ENCODE data around the gene KHDC3L. TPM values are rescaled to one million over a fixed set of nuclear protein-coding genes. Genes with fewer than 3 reads are reported as not detected.

The KHDC3L gene
- total and polyA plus RNA-seq, 2 of the 8 experiments (the other 6 are each of a cell fraction or from before 2014, with no cell fraction given), result 0.11 TPM; not detected in 1

DNA sequence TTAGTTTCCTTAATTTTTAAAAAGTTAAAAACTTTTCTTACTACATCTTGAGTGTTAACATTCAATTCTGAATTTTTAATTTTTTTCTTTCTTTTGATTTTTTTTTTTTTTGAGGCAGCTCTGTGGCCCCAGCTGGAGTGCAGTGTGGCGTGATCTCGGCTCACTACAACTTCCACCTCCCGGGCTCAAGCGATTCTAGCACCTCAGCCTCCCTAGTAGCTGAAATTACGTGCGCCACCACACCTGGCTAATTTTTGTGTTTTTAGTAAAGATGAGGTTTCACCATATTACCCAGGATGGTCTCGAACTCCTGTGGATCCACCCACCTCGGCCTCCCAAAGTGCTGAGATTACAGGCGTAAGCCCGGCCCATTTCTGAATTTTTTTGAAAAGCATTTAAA lies 33.4 kb downstream of the KHDC3L start:
- Histone ChIP-seq H4K20me1 (replicated peaks in 1 of 2; ENCODE audit: control insufficient read depth in 1 of 2, insufficient read depth in 2 of 2, low read length in 2 of 2) (no peaks in the 10 kb centered on the region), H3K36me3 (ENCODE audit: control insufficient read depth in 2 of 4, insufficient read depth in 4 of 4, low read length in 3 of 4) (no peaks in the 10 kb centered on the region), H2AK5ac (ENCODE audit: low read depth, low read length) (no peak overlapping the region), H3K18ac (ENCODE audit: extremely low read depth, low read length) (no peak overlapping the region), H3K23me2 (ENCODE audit: low read depth, low read length) (no peaks in the 10 kb centered on the region), H3K79me1 (ENCODE audit: low read depth, low read length) (no peaks in the 10 kb centered on the region), H3K4ac (replicated peaks; ENCODE audit: insufficient read length, low read depth, low read length) (no peak overlapping the region), H3K4me1 (replicated peaks in 1 of 4; ENCODE audit: control insufficient read depth in 3 of 4, insufficient read depth in 4 of 4, low read length in 3 of 4) (no peaks in the 10 kb centered on the region; a peak in 1 of 7 replicates), H2AFZ (ENCODE audit: low read length) (no peak overlapping the region), H3K4me3 (ENCODE audit: extremely low read depth in 1 of 4, insufficient read depth in 2 of 4, low read depth in 3 of 4, low read length in 4 of 4) (no peak overlapping the region), H4K8ac (ENCODE audit: extremely low read depth, insufficient read depth, low read length) (no peak overlapping the region), H3K27me3 (replicated peaks in 1 of 4; ENCODE audit: control insufficient read depth in 3 of 4, extremely low read depth in 1 of 4, insufficient read depth in 3 of 4, low read length in 3 of 4) (no peaks in the 10 kb centered on the region), H2BK12ac (ENCODE audit: low read depth, low read length) (no peak overlapping the region), H3K27ac (ENCODE audit: low read depth, low read length) (no peak overlapping the region), H3K4me2 (ENCODE audit: insufficient read depth in 1 of 2, low read depth in 2 of 2, low read length in 2 of 2) (no peak overlapping the region), H3K56ac (replicated peaks; ENCODE audit: insufficient read length, low read depth, low read length) (no peak overlapping the region), H3K14ac (ENCODE audit: insufficient read length) (no peak overlapping the region), H4K5ac (ENCODE audit: insufficient read length, low read depth, low read length) (no peak overlapping the region), H2BK5ac (ENCODE audit: low read depth, low read length) (no peak overlapping the region), H3K9me3 (ENCODE audit: insufficient read depth in 2 of 2, low read depth in 1 of 2, low read length in 1 of 2) (peaks cover 0 to 5% of the 10 kb centered on the region in 2 experiments; a peak in 1 of 4 replicates), H3K9ac (replicated peaks in 1 of 4; ENCODE audit: extremely low read depth in 1 of 4, low read depth in 3 of 4, low read length in 3 of 4) (no peak overlapping the region), H2BK15ac (ENCODE audit: low read length) (no peak overlapping the region), H3K23ac (ENCODE audit: insufficient read length) (no peak overlapping the region), H2BK20ac (ENCODE audit: low read length) (no peak overlapping the region), H4K91ac (replicated peaks; ENCODE audit: insufficient read length, low read length) (no peak overlapping the region), H3K79me2 (ENCODE audit: control insufficient read depth in 1 of 2, insufficient read depth in 2 of 2, low read length in 2 of 2) (no peaks in the 10 kb centered on the region), H2BK120ac (replicated peaks; ENCODE audit: low read depth, low read length) (no peak overlapping the region)
- ChIA-PET CTCF (ENCODE audit: partially characterized antibody) (interaction anchor here (0.7 to 1.3 kb wide), 3 partner anchors 43 to 110 kb away, joined by 3 read pairs; no protein-coding TSS in a partner anchor), POLR2A (ENCODE audit: partially characterized antibody) (interaction anchor here (2.4 to 2.6 kb wide), 2 partner anchors 117 to 125 kb away, joined by 9 read pairs; partner anchors contain the start of gene EEF1A1)
- 93% methylated on average over 10 of the region's 10 CpGs; no CpG with 5 or more reads in 1 of the 2 experiments for WGBS, 2 experiments (ENCODE audit: extremely low coverage in 1 of 2, insufficient coverage in 1 of 2, insufficient read length in 1 of 2, insufficient replicate concordance in 2 of 2, low coverage in 1 of 2, low lambda C conversion rate in 2 of 2, missing lambda C conversion rate in 1 of 2)
- DNase-seq (ENCODE audit: low read depth in 1 of 2, low spot score in 2 of 2) (peak in 1 of 2 experiments; percentile 10), FAIRE-seq (no peak)
- TF ChIP-seq CBX8 (IDR thresholded peaks at IDR 0.05; ENCODE audit: borderline replicate concordance, low read depth, low read length), result no peak
- TF ChIP-seq BRCA1 (IDR thresholded peaks at IDR 0.05; ENCODE audit: low read depth, low read length), result no peak
- no peak for TF ChIP-seq CTBP2 (IDR thresholded peaks at IDR 0.05; ENCODE audit: borderline replicate concordance, insufficient read depth, insufficient read length, low read length)
- TF ChIP-seq RNF2 (IDR thresholded peaks at IDR 0.05; ENCODE audit: borderline replicate concordance, low read depth, low read length, missing control alignments, poor library complexity, severe bottlenecking), result no peak
- no peak for TF ChIP-seq BACH1 (IDR thresholded peaks at IDR 0.05; ENCODE audit: low read length)
- TF ChIP-seq ZNF274 (IDR thresholded peaks at IDR 0.05; ENCODE audit: borderline replicate concordance, extremely low read depth, low read length), result no peak
- TF ChIP-seq SIX5 (IDR thresholded peaks at IDR 0.05; ENCODE audit: low read depth, low read length), result no peak
- TF ChIP-seq RBBP5 (IDR thresholded peaks at IDR 0.05; ENCODE audit: borderline replicate concordance, low read depth, low read length), result no peak
- TF ChIP-seq KDM1A (IDR thresholded peaks at IDR 0.05; ENCODE audit: borderline replicate concordance, low read length), result no peak
- no peak for TF ChIP-seq POU5F1 (IDR thresholded peaks at IDR 0.05; ENCODE audit: low read depth, low read length)
- no peak for TF ChIP-seq NRF1 (IDR thresholded peaks at IDR 0.05; ENCODE audit: low read depth, low read length)
- no peak for TF ChIP-seq SRF (IDR thresholded peaks at IDR 0.05; ENCODE audit: low read depth, low read length)

Measured in H1 (cell line).